ENCODE results near the gene UROC1. TPM values are rescaled to one million over a fixed set of nuclear protein-coding genes. Genes with fewer than 3 reads are reported as not detected.
A peak's percentile ranks its signal among the peaks of the same experiment; 100 is the strongest.

Gene UROC1
- total and polyA plus RNA-seq, 2 of the 13 experiments (the other 11 are each of a cell fraction or from before 2014, with no cell fraction given): 0.71 to 1.3 TPM

DNA sequence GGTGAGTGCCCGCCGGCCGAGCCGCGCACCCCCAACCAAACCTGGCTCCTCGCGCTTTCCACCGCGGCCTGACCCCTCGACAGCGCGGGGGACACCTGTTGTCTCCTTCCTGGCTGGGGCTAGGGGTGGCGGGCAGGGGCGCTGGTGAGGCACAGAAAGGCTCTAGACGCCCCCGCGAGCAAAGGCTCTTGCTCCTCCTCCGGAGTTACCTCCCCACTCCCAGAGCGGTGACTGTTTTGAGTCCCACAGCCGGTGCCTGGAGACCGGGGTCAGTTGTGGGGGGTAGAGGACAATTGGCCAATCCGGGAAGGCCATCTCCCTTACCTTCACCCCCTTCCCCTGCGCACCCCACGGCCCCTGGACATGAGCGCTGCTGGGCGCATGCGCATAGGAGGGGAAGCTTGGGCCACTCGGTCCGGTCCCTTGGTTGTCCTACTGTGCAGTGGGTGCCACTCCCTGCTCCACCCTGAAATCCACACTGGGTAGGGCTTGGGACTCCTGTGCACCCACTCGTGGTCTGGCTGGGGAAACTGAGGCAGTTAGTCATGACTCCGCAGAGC lies 6.9 kb upstream of the UROC1 start (continued):
- TF ChIP-seq, protein P1, sequence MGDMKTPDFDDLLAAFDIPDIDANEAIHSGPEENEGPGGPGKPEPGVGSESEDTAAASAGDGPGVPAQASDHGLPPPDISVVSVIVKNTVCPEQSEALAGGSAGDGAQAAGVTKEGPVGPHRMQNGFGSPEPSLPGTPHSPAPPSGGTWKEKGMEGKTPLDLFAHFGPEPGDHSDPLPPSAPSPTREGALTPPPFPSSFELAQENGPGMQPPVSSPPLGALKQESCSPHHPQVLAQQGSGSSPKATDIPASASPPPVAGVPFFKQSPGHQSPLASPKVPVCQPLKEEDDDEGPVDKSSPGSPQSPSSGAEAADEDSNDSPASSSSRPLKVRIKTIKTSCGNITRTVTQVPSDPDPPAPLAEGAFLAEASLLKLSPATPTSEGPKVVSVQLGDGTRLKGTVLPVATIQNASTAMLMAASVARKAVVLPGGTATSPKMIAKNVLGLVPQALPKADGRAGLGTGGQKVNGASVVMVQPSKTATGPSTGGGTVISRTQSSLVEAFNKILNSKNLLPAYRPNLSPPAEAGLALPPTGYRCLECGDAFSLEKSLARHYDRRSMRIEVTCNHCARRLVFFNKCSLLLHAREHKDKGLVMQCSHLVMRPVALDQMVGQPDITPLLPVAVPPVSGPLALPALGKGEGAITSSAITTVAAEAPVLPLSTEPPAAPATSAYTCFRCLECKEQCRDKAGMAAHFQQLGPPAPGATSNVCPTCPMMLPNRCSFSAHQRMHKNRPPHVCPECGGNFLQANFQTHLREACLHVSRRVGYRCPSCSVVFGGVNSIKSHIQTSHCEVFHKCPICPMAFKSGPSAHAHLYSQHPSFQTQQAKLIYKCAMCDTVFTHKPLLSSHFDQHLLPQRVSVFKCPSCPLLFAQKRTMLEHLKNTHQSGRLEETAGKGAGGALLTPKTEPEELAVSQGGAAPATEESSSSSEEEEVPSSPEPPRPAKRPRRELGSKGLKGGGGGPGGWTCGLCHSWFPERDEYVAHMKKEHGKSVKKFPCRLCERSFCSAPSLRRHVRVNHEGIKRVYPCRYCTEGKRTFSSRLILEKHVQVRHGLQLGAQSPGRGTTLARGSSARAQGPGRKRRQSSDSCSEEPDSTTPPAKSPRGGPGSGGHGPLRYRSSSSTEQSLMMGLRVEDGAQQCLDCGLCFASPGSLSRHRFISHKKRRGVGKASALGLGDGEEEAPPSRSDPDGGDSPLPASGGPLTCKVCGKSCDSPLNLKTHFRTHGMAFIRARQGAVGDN (CRISPR knock-in tag; IDR thresholded peaks at IDR 0.05): peak; percentile 45; the same call in 1 of the 2 replicates
- TF ChIP-seq PHF8 (CRISPR knock-in tag; IDR thresholded peaks at IDR 0.05) (peak; percentile 3; the same call in 1 of the 2 replicates), ZNF430 (CRISPR knock-in tag; IDR thresholded peaks at IDR 0.05) (0 out of 2 replicates have a peak, but pooled peaks have one; percentile 47), SOX13 (IDR thresholded peaks at IDR 0.05) (no peak), SOX13 (CRISPR knock-in tag; conservative IDR thresholded peaks at IDR 0.05 in 1 of 2, IDR thresholded peaks at IDR 0.05 in 1 of 2) (no peak), GZF1 (CRISPR knock-in tag; IDR thresholded peaks at IDR 0.05) (0 out of 2 replicates have a peak, but pooled peaks have one; percentile 47), RBFOX2 (IDR thresholded peaks at IDR 0.05; ENCODE audit: low read depth, low read length) (0 out of 2 replicates have a peak, but pooled peaks have one; percentile 89), ZNF605 (CRISPR knock-in tag; IDR thresholded peaks at IDR 0.05) (0 out of 2 replicates have a peak, but pooled peaks have one; percentile 40), KLF9 (CRISPR knock-in tag; IDR thresholded peaks at IDR 0.05; ENCODE audit: low read depth) (no peak), SMYD3 (CRISPR knock-in tag; IDR thresholded peaks at IDR 0.05) (no peak)
- TF ChIP-seq, protein P2, sequence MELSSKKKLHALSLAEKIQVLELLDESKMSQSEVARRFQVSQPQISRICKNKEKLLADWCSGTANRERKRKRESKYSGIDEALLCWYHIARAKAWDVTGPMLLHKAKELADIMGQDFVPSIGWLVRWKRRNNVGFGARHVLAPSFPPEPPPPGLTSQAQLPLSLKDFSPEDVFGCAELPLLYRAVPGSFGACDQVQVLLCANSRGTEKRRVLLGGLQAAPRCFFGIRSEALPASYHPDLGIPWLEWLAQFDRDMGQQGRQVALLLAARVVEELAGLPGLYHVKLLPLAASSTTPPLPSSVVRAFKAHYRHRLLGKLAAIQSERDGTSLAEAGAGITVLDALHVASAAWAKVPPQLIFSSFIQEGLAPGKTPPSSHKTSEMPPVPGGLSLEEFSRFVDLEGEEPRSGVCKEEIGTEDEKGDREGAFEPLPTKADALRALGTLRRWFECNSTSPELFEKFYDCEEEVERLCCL (CRISPR knock-in tag; IDR thresholded peaks at IDR 0.05; ENCODE audit: borderline replicate concordance): peak; percentile 70; the same call in 1 of the 2 replicates
- TF ChIP-seq, protein P3, sequence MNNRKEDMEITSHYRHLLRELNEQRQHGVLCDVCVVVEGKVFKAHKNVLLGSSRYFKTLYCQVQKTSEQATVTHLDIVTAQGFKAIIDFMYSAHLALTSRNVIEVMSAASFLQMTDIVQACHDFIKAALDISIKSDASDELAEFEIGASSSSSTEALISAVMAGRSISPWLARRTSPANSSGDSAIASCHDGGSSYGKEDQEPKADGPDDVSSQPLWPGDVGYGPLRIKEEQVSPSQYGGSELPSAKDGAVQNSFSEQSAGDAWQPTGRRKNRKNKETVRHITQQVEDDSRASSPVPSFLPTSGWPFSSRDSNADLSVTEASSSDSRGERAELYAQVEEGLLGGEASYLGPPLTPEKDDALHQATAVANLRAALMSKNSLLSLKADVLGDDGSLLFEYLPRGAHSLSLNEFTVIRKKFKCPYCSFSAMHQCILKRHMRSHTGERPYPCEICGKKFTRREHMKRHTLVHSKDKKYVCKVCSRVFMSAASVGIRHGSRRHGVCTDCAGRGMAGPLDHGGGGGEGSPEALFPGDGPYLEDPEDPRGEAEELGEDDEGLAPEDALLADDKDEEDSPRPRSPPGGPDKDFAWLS (CRISPR knock-in tag; IDR thresholded peaks at IDR 0.05; ENCODE audit: borderline replicate concordance): 0 out of 2 replicates have a peak, but pooled peaks have one; percentile 44
